HepG2 (cell line): ENCODE measurements around the gene ACSS2. TPM values are rescaled to one million over a fixed set of nuclear protein-coding genes. Genes with fewer than 3 reads are reported as not detected.

ENCODE experiments used
- ATAC-seq: fragments of 200-7000 bp; cut with Tn5 transposase; 3 replicates; pipeline ENCODE4 v1.9.1; 2020; ENCODE audit warnings: mild to moderate bottlenecking, moderate library complexity
- BruUV-seq: library from RNA; stranded (reverse); fragments of 400-500 nt; replicated peaks from 2 replicates; lab custom pipeline; 2021; lab: Mats Ljungman, UMichigan
- CTCF ChIA-PET: fragments of 300-600 bp; formaldehyde crosslinking; extraction: SDS; loops from one replicate; lab custom pipeline; 2021; ENCODE audit warnings: low total read pairs, inconsistent platforms, low intra/inter-chr PET ratio; lab: Yijun Ruan, JAX
- POLR2A ChIA-PET: fragments of 350-600 bp; sonication (Branson Sonifier 250); formaldehyde crosslinking; loops from one replicate; lab custom pipeline; 2020; ENCODE audit warnings: antibody characterized with exemption, inconsistent platforms; lab: Yijun Ruan, JAX
- DNase-seq: peaks from one replicate; pipeline ENCODE4 v3.0.0-alpha.2; 2015; ENCODE audit warnings: low spot score
- FAIRE-seq: peaks from 3 replicates; lab custom pipeline; 2011; peaks lifted over from hg19 to GRCh38; lab: Jason Lieb, UNC
- H2AFZ ChIP-seq: one replicate; pipeline ENCODE4 v1.6.1; 2011; ENCODE audit warnings: low read length, inconsistent platforms
- H3K27ac ChIP-seq: fragments of 300-600 bp; 3 replicates; pipeline ENCODE4 v1.8.0; 2011; ENCODE audit warnings: mixed run types, mild to moderate bottlenecking, mixed read lengths, low read length, inconsistent platforms; ENCODE audit not compliant: insufficient read depth; ENCODE audit errors: extremely low read length
- H3K27me3 ChIP-seq, 2 experiments: fragments of 200-600 bp in 1 of 2; 2 replicates in 1 of 2; 3 replicates in 1 of 2; pipeline versions ENCODE4 v1.6.0 to v1.8.0; 2011; ENCODE audit warnings: low read length in 2 of 2, mild to moderate bottlenecking in 2 of 2, moderate library complexity in 2 of 2, inconsistent platforms in 1 of 2; ENCODE audit not compliant: insufficient read depth in 2 of 2, control insufficient read depth in 1 of 2
- H3K36me3 ChIP-seq, 2 experiments: fragments of 200-600 bp in 1 of 2; replicated peaks in 1 of 2; 2 replicates in 1 of 2; 3 replicates in 1 of 2; pipeline versions ENCODE4 v1.5.1 to v1.8.0; 2011; ENCODE audit warnings: low read length in 2 of 2, inconsistent platforms in 1 of 2; ENCODE audit not compliant: insufficient read depth in 2 of 2, control insufficient read depth in 1 of 2
- H3K4me1 ChIP-seq: 2 replicates; pipeline ENCODE4 v1.5.1; 2012; ENCODE audit warnings: low read length, inconsistent platforms; ENCODE audit not compliant: insufficient read depth
- H3K4me2 ChIP-seq: 2 replicates; pipeline ENCODE4 v1.6.0; 2011; ENCODE audit warnings: low read depth, low read length, inconsistent platforms
- H3K4me3 ChIP-seq, 3 experiments: fragments of 200-600 bp in 1 of 3; sonication (generic), shearing (Covaris generic) in 1 of 3; replicated peaks in 1 of 3; 2 replicates each; pipeline ENCODE4 v1.5.1; 2011 to 2016; ENCODE audit warnings: low read length in 3 of 3, inconsistent platforms in 2 of 3, low read depth in 2 of 3, mild to moderate bottlenecking in 2 of 3, control low read depth in 1 of 3, mixed read lengths in 1 of 3; ENCODE audit not compliant: insufficient read depth in 1 of 3
- H3K79me2 ChIP-seq: one replicate; pipeline ENCODE4 v1.6.1; 2011; ENCODE audit warnings: low read length, inconsistent platforms; ENCODE audit not compliant: insufficient read depth
- H3K9ac ChIP-seq: 2 replicates; pipeline ENCODE4 v1.6.0; 2011; ENCODE audit warnings: mild to moderate bottlenecking, low read depth, low read length, inconsistent platforms; ENCODE audit not compliant: insufficient read depth
- H3K9me3 ChIP-seq: 2 replicates; pipeline ENCODE4 v1.5.1; 2012; ENCODE audit warnings: mild to moderate bottlenecking, low read length
- H4K20me1 ChIP-seq: 2 replicates; pipeline ENCODE4 v1.6.0; 2011; ENCODE audit warnings: inconsistent platforms, mild to moderate bottlenecking, low read length, moderate library complexity; ENCODE audit not compliant: insufficient read depth
- EP300 ChIP-seq, 3 experiments: sonication (generic) in 1 of 3; formaldehyde crosslinking in 1 of 3; IDR thresholded peaks; 2 replicates each; pipeline versions ENCODE4 v1.5.1 to v1.6.1; 2011 to 2020; ENCODE audit warnings: low read depth in 2 of 3, low read length in 2 of 3, borderline replicate concordance in 1 of 3, improper control_type of control experiment in 1 of 3, mild to moderate bottlenecking in 1 of 3, missing genetic modification reagents in 1 of 3, moderate library complexity in 1 of 3
- ZNF160 ChIP-seq: sonication (generic); formaldehyde crosslinking; IDR thresholded peaks from 2 replicates; pipeline ENCODE4 v1.8.0; 2022; ENCODE audit warnings: mild to moderate bottlenecking, inconsistent platforms, missing genetic modification reagents
- ZNF496 ChIP-seq: sonication (generic); formaldehyde crosslinking; IDR thresholded peaks from 2 replicates; pipeline ENCODE4 v1.8.1; 2023; ENCODE audit warnings: mild to moderate bottlenecking, moderate library complexity, missing genetic modification reagents; ENCODE audit not compliant: insufficient replicate concordance
- ZNF891 ChIP-seq: sonication (generic); formaldehyde crosslinking; IDR thresholded peaks from 2 replicates; pipeline ENCODE4 v1.5.0; 2020; ENCODE audit warnings: mild to moderate bottlenecking, missing genetic modification reagents
- WGBS: methylation state at CpG from one replicate; pipeline ENCODE4 v1.1.6; 2017; ENCODE audit warnings: low lambda C conversion rate; 5-methylcytosine and 5-hydroxymethylcytosine counted together
- in situ Hi-C: cut with HindIII; loops from 2 replicates; pipeline ENCODE4 v1.10.0; 2017; ENCODE audit warnings: low pct_unique_long_range_greater_than_20kb; ENCODE audit not compliant: extremely low pct_ligation_motif_present
- intact Hi-C: fragments of 100-400 bp; cut with micrococcal nuclease; formaldehyde crosslinking; loops from one replicate; pipeline ENCODE4 v1.10.0; 2022; ENCODE audit not compliant: unreplicated experiment
- polyA plus RNA-seq, 8 experiments: library from polyadenylated mRNA; depleted of rRNA in 3 of 8; stranded (reverse) in 7 of 8; unstranded in 1 of 8; fragments of >200 nt; fragmentation: Illumina TruSeq in 4 of 8; extraction: Trizol in 4 of 8; gene quantifications; 2 replicates each; pipeline versions ENCODE4 v1.2.1 to v1.2.3, GENCODE V29; 2011 to 2016; ENCODE audit warnings: low read depth in 4 of 8, missing spikeins in 1 of 8, mixed read lengths in 1 of 8; ENCODE audit not compliant: insufficient read depth in 1 of 8
- total RNA-seq, 5 experiments: library from RNA; depleted of rRNA; stranded (reverse); fragments of >200 nt; fragmentation: Illumina TruSeq; extraction: Trizol; gene quantifications; 2 replicates each; pipeline ENCODE4 v1.2.3, GENCODE V29; 2016; ENCODE audit warnings: low read depth in 1 of 5

The ACSS2 gene
- total and polyA plus RNA-seq, 2 of the 13 experiments (the other 11 are each of a cell fraction or from before 2014, with no cell fraction given), result 72.8 to 89.7 TPM

GRCh38 chr20:34925981-34926380 is 49.6 kb downstream of the ACSS2 start:
- DNase-seq, result no peak
- Histone ChIP-seq H3K4me1 (peaks cover 6% of the 10 kb centered on the region; the same call in 1 of the 2 replicates), H2AFZ (no peak overlapping the region), H3K4me2 (no peak overlapping the region), H3K27ac (no peak overlapping the region), H3K27me3 (no peaks in the 10 kb centered on the region), H3K36me3 (peaks cover 26 to 83% of the 10 kb centered on the region in 2 experiments), H4K20me1 (no peaks in the 10 kb centered on the region), H3K79me2 (no peaks in the 10 kb centered on the region), H3K9ac (no peak overlapping the region), H3K4me3 (no peak overlapping the region), H3K9me3 (no peaks in the 10 kb centered on the region; the same call in 1 of the 2 replicates)
- ATAC-seq, result no peak
- intact Hi-C loops (no loop called here), in situ Hi-C loops (no loop called here)
- no peak for FAIRE-seq
- TF ChIP-seq ZNF891 (CRISPR knock-in tag) (0 out of 2 replicates have a peak, but pooled peaks have one; percentile 45), ZNF160 (no peak)
- no TSS peak for BruUV-seq
- POLR2A ChIA-PET, result no interaction called here
- CTCF ChIA-PET, result no interaction called here
- WGBS, result 83% methylated on average over 1 of the region's 1 CpG

- FAIRE-seq (no peak), DNase-seq (no peak)
- Histone ChIP-seq H3K9me3 (no peaks in the 10 kb centered on the region; the same call in 1 of the 2 replicates), H4K20me1 (no peaks in the 10 kb centered on the region), H3K9ac (no peak overlapping the region), H3K4me1 (peaks cover 6% of the 10 kb centered on the region; the same call in 1 of the 2 replicates)
- BruUV-seq, result no TSS peak
- TF ChIP-seq EP300 (IDR thresholded peaks at IDR 0.05; ENCODE audit: low read depth in 2 of 2, low read length in 2 of 2) (no peak), EP300 (CRISPR knock-in tag; IDR thresholded peaks at IDR 0.05; ENCODE audit: borderline replicate concordance) (peak; percentile 6; the same call in 1 of the 2 replicates), ZNF496 (CRISPR knock-in tag) (no peak)
- TF ChIP-seq, all 625 proteins: peak for 1
- Histone ChIP-seq H3K36me3 (peaks cover 28 to 83% of the 10 kb centered on the region in 2 experiments), H3K27me3 (no peaks in the 10 kb centered on the region), H3K79me2 (no peaks in the 10 kb centered on the region), H3K27ac (no peak overlapping the region), H3K4me2 (no peak overlapping the region), H2AFZ (no peak overlapping the region), H3K4me3 (no peak overlapping the region)
- ChIA-PET POLR2A (no interaction called here), CTCF (no interaction called here)
- intact Hi-C loops (no loop called here), in situ Hi-C loops (no loop called here)
- no peak for ATAC-seq
- 100% methylated on average over 1 of the region's 1 CpG for WGBS
Measured at GRCh38 chr20:34926581-34926980, 50.2 kb downstream of the ACSS2 start.
